H9 (cell line): Measurements from ENCODE around the gene COL3A1. TPM values are rescaled to one million over a fixed set of nuclear protein-coding genes. Genes with fewer than 3 reads are reported as not detected.

Experiments used
- DNase-seq: peaks from one replicate; pipeline ENCODE4 v3.0.0-alpha.2; 2017
- H2AFZ ChIP-seq: one replicate; pipeline ENCODE4 v1.6.1; 2013; ENCODE audit warnings: mild to moderate bottlenecking, low read length, control low read depth, moderate library complexity
- H2AK5ac ChIP-seq: 2 replicates; pipeline ENCODE4 v1.6.1; 2013; ENCODE audit warnings: low read length, control low read depth, mixed read lengths; ENCODE audit not compliant: insufficient read length
- H2BK120ac ChIP-seq: one replicate; pipeline ENCODE4 v1.6.1; 2013; ENCODE audit warnings: low read depth, mild to moderate bottlenecking, low read length, control low read depth, inconsistent platforms; ENCODE audit not compliant: poor library complexity, severe bottlenecking
- H2BK12ac ChIP-seq: 2 replicates; pipeline ENCODE4 v1.6.1; 2013; ENCODE audit warnings: low read length, control low read depth, mixed read lengths, low read depth; ENCODE audit not compliant: insufficient read length
- H2BK15ac ChIP-seq: 2 replicates; pipeline ENCODE4 v1.6.1; 2013; ENCODE audit warnings: low read depth, low read length, control low read depth
- H2BK20ac ChIP-seq: one replicate; pipeline ENCODE4 v1.6.1; 2013; ENCODE audit warnings: low read depth, mild to moderate bottlenecking, low read length, control low read depth, inconsistent platforms; ENCODE audit not compliant: poor library complexity, severe bottlenecking
- H2BK5ac ChIP-seq: 2 replicates; pipeline ENCODE4 v1.6.1; 2013; ENCODE audit warnings: low read length, control low read depth, mixed read lengths; ENCODE audit not compliant: insufficient read length
- H3K14ac ChIP-seq: 2 replicates; pipeline ENCODE4 v1.6.1; 2013; ENCODE audit warnings: low read length, control low read depth; ENCODE audit not compliant: insufficient read depth
- H3K18ac ChIP-seq: 2 replicates; pipeline ENCODE4 v1.6.1; 2013; ENCODE audit warnings: low read depth, mild to moderate bottlenecking, mixed read lengths, low read length, control low read depth; ENCODE audit not compliant: insufficient read length
- H3K23ac ChIP-seq: 2 replicates; pipeline ENCODE4 v1.6.1; 2013; ENCODE audit warnings: low read length, control low read depth, mixed read lengths, low read depth; ENCODE audit not compliant: insufficient read length
- H3K23me2 ChIP-seq: 2 replicates; pipeline ENCODE4 v1.6.1; 2013; ENCODE audit warnings: low read depth, mild to moderate bottlenecking, mixed read lengths, low read length, control low read depth; ENCODE audit not compliant: insufficient read length, poor library complexity, severe bottlenecking
- H3K27ac ChIP-seq: 2 replicates; pipeline ENCODE4 v1.5.1; 2013; ENCODE audit warnings: low read length, control low read depth, mixed read lengths, low read depth; ENCODE audit not compliant: insufficient read length
- H3K27me3 ChIP-seq: 2 replicates; pipeline ENCODE4 v1.6.1; 2013; ENCODE audit warnings: low read length, control low read depth, inconsistent platforms; ENCODE audit not compliant: insufficient read depth
- H3K4ac ChIP-seq: 2 replicates; pipeline ENCODE4 v1.6.1; 2013; ENCODE audit warnings: low read depth, mild to moderate bottlenecking, control low read depth, inconsistent platforms, low read length, moderate library complexity
- H3K4me1 ChIP-seq: 2 replicates; pipeline ENCODE4 v1.6.1; 2013; ENCODE audit warnings: low read length, control low read depth, inconsistent platforms; ENCODE audit not compliant: insufficient read depth
- H3K4me2 ChIP-seq: 2 replicates; pipeline ENCODE4 v1.6.1; 2013; ENCODE audit warnings: low read length, control low read depth, mixed read lengths; ENCODE audit not compliant: insufficient read length, insufficient read depth
- H3K56ac ChIP-seq: 2 replicates; pipeline ENCODE4 v1.6.1; 2013; ENCODE audit warnings: low read depth, mild to moderate bottlenecking, mixed read lengths, low read length, control low read depth; ENCODE audit not compliant: insufficient read length
- H3K79me1 ChIP-seq: 2 replicates; pipeline ENCODE4 v1.6.1; 2013; ENCODE audit warnings: low read depth, mild to moderate bottlenecking, moderate library complexity, low read length, control low read depth, inconsistent platforms; ENCODE audit not compliant: insufficient read depth, poor library complexity, severe bottlenecking
- H3K79me2 ChIP-seq: 2 replicates; pipeline ENCODE4 v1.6.1; 2013; ENCODE audit warnings: low read length, control low read depth, inconsistent platforms; ENCODE audit not compliant: insufficient read depth
- H3K9ac ChIP-seq: 2 replicates; pipeline ENCODE4 v1.6.1; 2013; ENCODE audit warnings: low read length, control low read depth, mixed read lengths; ENCODE audit not compliant: insufficient read length; ENCODE audit errors: extremely low read depth
- H3K9me3 ChIP-seq: one replicate; pipeline ENCODE4 v1.6.1; 2013; ENCODE audit warnings: low read depth, low read length, inconsistent platforms; ENCODE audit not compliant: control insufficient read depth
- H3T11ph ChIP-seq: one replicate; pipeline ENCODE4 v1.6.1; 2013; ENCODE audit warnings: mild to moderate bottlenecking, low read length, control low read depth, inconsistent platforms
- H4K20me1 ChIP-seq: one replicate; pipeline ENCODE4 v1.6.1; 2013; ENCODE audit not compliant: control insufficient read depth, insufficient read length, insufficient read depth
- H4K5ac ChIP-seq: 2 replicates; pipeline ENCODE4 v1.6.1; 2013; ENCODE audit warnings: low read depth, mild to moderate bottlenecking, mixed read lengths, low read length, control low read depth; ENCODE audit not compliant: insufficient read length
- H4K8ac ChIP-seq: replicated peaks from 2 replicates; pipeline ENCODE4 v1.6.1; 2013; ENCODE audit warnings: low read length, control low read depth, mixed read lengths, low read depth; ENCODE audit not compliant: insufficient read length
- H4K91ac ChIP-seq: 2 replicates; pipeline ENCODE4 v1.6.1; 2013; ENCODE audit warnings: low read depth, mild to moderate bottlenecking, moderate library complexity, mixed read lengths, low read length, control low read depth; ENCODE audit not compliant: insufficient read length
- H3K27ac Mint-ChIP-seq, 3 experiments: 2 replicates in 2 of 3; 3 replicates in 1 of 3; pipeline ENCODE4 v1.8.0; 2020 to 2021; ENCODE audit warnings: mixed read lengths in 3 of 3, mild to moderate bottlenecking in 1 of 3, moderate library complexity in 1 of 3
- H3K27me3 Mint-ChIP-seq: 2 replicates; pipeline ENCODE4 v1.8.0; 2021; ENCODE audit warnings: low read depth, mild to moderate bottlenecking, moderate library complexity, mixed read lengths
- H3K36me3 Mint-ChIP-seq, 3 experiments: 2 replicates in 2 of 3; 3 replicates in 1 of 3; pipeline ENCODE4 v1.8.0; 2020 to 2021; ENCODE audit warnings: low read depth in 3 of 3, mixed read lengths in 3 of 3; ENCODE audit not compliant: insufficient read depth in 1 of 3
- H3K4me1 Mint-ChIP-seq, 2 experiments: 2 replicates each; pipeline ENCODE4 v1.8.0; 2020; ENCODE audit warnings: mixed read lengths in 2 of 2
- H3K4me3 Mint-ChIP-seq, 2 experiments: 2 replicates in 1 of 2; 3 replicates in 1 of 2; pipeline ENCODE4 v1.8.0; 2020 to 2021; ENCODE audit warnings: mild to moderate bottlenecking in 2 of 2, mixed read lengths in 2 of 2, moderate library complexity in 1 of 2
- H3K9me3 Mint-ChIP-seq, 2 experiments: 2 replicates in 1 of 2; 3 replicates in 1 of 2; pipeline ENCODE4 v1.8.0; 2020; ENCODE audit warnings: mild to moderate bottlenecking in 2 of 2, mixed read lengths in 2 of 2, moderate library complexity in 1 of 2
- CTCF ChIP-seq: fragments of 200-600 bp; sonication (generic); conservative IDR thresholded peaks from 3 replicates; pipeline ENCODE4 v1.8.0; 2021; ENCODE audit warnings: antibody characterized with exemption, mild to moderate bottlenecking
- WGBS: extraction: QIAGEN DNeasy Blood & Tissue Kit; methylation state at CpG from one replicate; pipeline ENCODE4 v1.1.7; 2013; ENCODE audit warnings: missing lambda C conversion rate, low lambda C conversion rate, mixed read lengths; ENCODE audit not compliant: insufficient read length; ENCODE audit errors: extremely low coverage; 5-methylcytosine and 5-hydroxymethylcytosine counted together
- total RNA-seq: library from RNA; stranded (reverse); gene quantifications from 2 replicates; pipeline ENCODE4 v1.2.1, GENCODE V29; 2021

Gene COL3A1
- total RNA-seq, 1 experiment from 2014 or later = not detected

DNA sequence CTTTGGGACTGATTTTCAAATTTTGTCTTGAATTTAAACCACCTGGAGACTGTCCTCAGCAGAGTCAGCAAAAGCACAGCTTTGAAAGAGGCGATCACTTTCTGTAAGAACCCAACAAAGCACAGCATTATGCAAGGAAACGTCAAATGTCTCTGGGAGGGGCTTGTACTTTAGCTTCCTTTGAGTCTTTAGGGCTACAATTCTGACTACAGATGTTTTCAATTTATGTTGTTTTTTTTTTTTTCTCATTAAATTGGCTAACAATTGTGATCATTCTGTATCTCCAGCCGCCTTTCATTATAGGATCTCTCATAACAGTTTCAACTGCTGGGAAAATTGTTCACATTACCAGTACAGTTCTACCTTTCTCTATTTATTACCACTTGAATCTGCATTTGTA, 48.3 kb downstream of the COL3A1 start:
- Histone ChIP-seq H3T11ph (no peak overlapping the region), H4K91ac (no peak overlapping the region), H3K14ac (no peak overlapping the region), H3K27ac (no peak overlapping the region), H2BK5ac (no peak overlapping the region), H3K9me3 (no peaks in the 10 kb centered on the region), H3K79me2 (no peaks in the 10 kb centered on the region), H3K9ac (no peak overlapping the region), H2AFZ (no peak overlapping the region), H3K4me2 (no peak overlapping the region), H3K23ac (no peak overlapping the region), H2BK15ac (no peak overlapping the region), H3K56ac (no peak overlapping the region), H2BK120ac (no peak overlapping the region), H4K20me1 (no peaks in the 10 kb centered on the region), H2BK20ac (no peak overlapping the region), H3K27me3 (no peaks in the 10 kb centered on the region), H2AK5ac (no peak overlapping the region), H3K18ac (no peak overlapping the region), H3K79me1 (no peaks in the 10 kb centered on the region), H4K5ac (no peak overlapping the region), H3K4me1 (no peaks in the 10 kb centered on the region), H2BK12ac (no peak overlapping the region), H3K23me2 (no peaks in the 10 kb centered on the region), H4K8ac (no peak overlapping the region), H3K4ac (no peak overlapping the region)
- H3K27me3 Mint-ChIP-seq = no peaks in the 10 kb centered on the region
- DNase-seq = no peak
- TF ChIP-seq CTCF = no peak
- H3K4me1 Mint-ChIP-seq = peaks cover 0 to 5% of the 10 kb centered on the region in 2 experiments; a peak in 3 of 4 replicates
- H3K27ac Mint-ChIP-seq = no peak overlapping the region
- no CpG with 5 or more reads among the region's 3 CpGs for WGBS
- H3K4me3 Mint-ChIP-seq = no peak overlapping the region
- H3K36me3 Mint-ChIP-seq = no peaks in the 10 kb centered on the region
- no peaks in the 10 kb centered on the region for H3K9me3 Mint-ChIP-seq
